Esophagus muscularis mucosa (tissue), 4 donors: ENCODE results near the gene PROZ.

Source experiments
- EP300 ChIP-seq: sonication (generic); formaldehyde crosslinking; IDR thresholded peaks from one replicate; pipeline ENCODE4 v1.6.1; 2017; ENCODE audit warnings: antibody characterized with exemption
- POLR2A ChIP-seq: fragments of 450-650 bp; IDR thresholded peaks from one replicate; pipeline ENCODE4 v1.6.1; 2017; ENCODE audit warnings: antibody characterized with exemption, moderate library complexity, mild to moderate bottlenecking, low read depth
- POLR2AphosphoS5 ChIP-seq, 2 donors: sonication (generic); formaldehyde crosslinking; IDR thresholded peaks; one replicate each; pipeline ENCODE4 v1.6.1; 2017; ENCODE audit warnings: antibody characterized with exemption in 2 of 2
- TF ChIP-seq, protein P1 (sequence below), 3 experiments: fragments of 200-600 bp in 2 of 3; fragments of 450-650 bp in 1 of 3; sonication (generic) in 2 of 3; IDR thresholded peaks; one replicate each; pipeline ENCODE4 v1.5.1; 2017 to 2019; ENCODE audit warnings: antibody characterized with exemption in 3 of 3, mild to moderate bottlenecking in 2 of 3, moderate library complexity in 1 of 3

- TF ChIP-seq, protein P1, sequence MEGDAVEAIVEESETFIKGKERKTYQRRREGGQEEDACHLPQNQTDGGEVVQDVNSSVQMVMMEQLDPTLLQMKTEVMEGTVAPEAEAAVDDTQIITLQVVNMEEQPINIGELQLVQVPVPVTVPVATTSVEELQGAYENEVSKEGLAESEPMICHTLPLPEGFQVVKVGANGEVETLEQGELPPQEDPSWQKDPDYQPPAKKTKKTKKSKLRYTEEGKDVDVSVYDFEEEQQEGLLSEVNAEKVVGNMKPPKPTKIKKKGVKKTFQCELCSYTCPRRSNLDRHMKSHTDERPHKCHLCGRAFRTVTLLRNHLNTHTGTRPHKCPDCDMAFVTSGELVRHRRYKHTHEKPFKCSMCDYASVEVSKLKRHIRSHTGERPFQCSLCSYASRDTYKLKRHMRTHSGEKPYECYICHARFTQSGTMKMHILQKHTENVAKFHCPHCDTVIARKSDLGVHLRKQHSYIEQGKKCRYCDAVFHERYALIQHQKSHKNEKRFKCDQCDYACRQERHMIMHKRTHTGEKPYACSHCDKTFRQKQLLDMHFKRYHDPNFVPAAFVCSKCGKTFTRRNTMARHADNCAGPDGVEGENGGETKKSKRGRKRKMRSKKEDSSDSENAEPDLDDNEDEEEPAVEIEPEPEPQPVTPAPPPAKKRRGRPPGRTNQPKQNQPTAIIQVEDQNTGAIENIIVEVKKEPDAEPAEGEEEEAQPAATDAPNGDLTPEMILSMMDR (IDR thresholded peaks at IDR 0.05) = no peak
- TF ChIP-seq POLR2A (no peak), EP300 (no peak), POLR2AphosphoS5 (IDR thresholded peaks at IDR 0.05) (no peak)
Observed at GRCh38 chr13:113149711-113150549, 8.5 kb upstream of the PROZ start.
